ENCODE data around the gene DNTT. TPM values are rescaled to one million over a fixed set of nuclear protein-coding genes. Genes with fewer than 3 reads are reported as not detected.

DNTT gene
- total and polyA plus RNA-seq, 2 of the 13 experiments (the other 11 are each of a cell fraction or from before 2014, with no cell fraction given), result not detected

GRCh38 chr10:96283351-96283750 is 20.9 kb upstream of the DNTT start (continued):
- TF ChIP-seq ZBTB43 (CRISPR knock-in tag; conservative IDR thresholded peaks at IDR 0.05) (no peak), ZNF879 (CRISPR knock-in tag; IDR thresholded peaks at IDR 0.05) (no peak)

GRCh38 chr10:96283756-96284155 is 20.5 kb upstream of the DNTT start:
- no peaks in the 10 kb centered on the region for H4K20me1 ChIP-seq (ENCODE audit: insufficient read depth, low read length)
- FAIRE-seq (no peak), ATAC-seq (no peak), DNase-seq (ENCODE audit: low spot score) (no peak)
- H3K27ac ChIP-seq (ENCODE audit: extremely low read length, insufficient read depth, low read length), result no peak overlapping the region
- no peaks in the 10 kb centered on the region; a peak in 1 of 5 replicates for H3K27me3 ChIP-seq (ENCODE audit: control insufficient read depth in 1 of 2, insufficient read depth in 2 of 2, low read length in 2 of 2)
- H3K9ac ChIP-seq (ENCODE audit: insufficient read depth, low read depth, low read length), result no peak overlapping the region
- BruUV-seq (replicated peaks), result no TSS peak
- no peaks in the 10 kb centered on the region for H3K36me3 ChIP-seq (replicated peaks in 1 of 2; ENCODE audit: control insufficient read depth in 1 of 2, insufficient read depth in 2 of 2, low read length in 2 of 2)
- no peak overlapping the region for H2AFZ ChIP-seq (ENCODE audit: low read length)
- ChIA-PET POLR2A (no interaction called here), CTCF (ENCODE audit: low intra/inter-chr PET ratio, low total read pairs) (no interaction called here)
- WGBS (ENCODE audit: low lambda C conversion rate), result 37% methylated on average over 6 of the region's 6 CpGs
- intact Hi-C loops (cut with micrococcal nuclease; ENCODE audit: unreplicated experiment), result no loop called here
- H3K79me2 ChIP-seq (ENCODE audit: insufficient read depth, low read length), result no peaks in the 10 kb centered on the region
- in situ Hi-C loops (cut with HindIII; ENCODE audit: extremely low pct_ligation_motif_present, low pct_unique_long_range_greater_than_20kb), result no loop called here
- H3K4me3 ChIP-seq (replicated peaks in 1 of 3; ENCODE audit: insufficient read depth in 1 of 3, low read depth in 2 of 3, low read length in 3 of 3), result no peak overlapping the region
- no peaks in the 10 kb centered on the region for H3K9me3 ChIP-seq (ENCODE audit: low read length)
- peaks cover 11% of the 10 kb centered on the region for H3K4me1 ChIP-seq (ENCODE audit: insufficient read depth, low read length)
- H3K4me2 ChIP-seq (ENCODE audit: low read depth, low read length), result no peak overlapping the region
- TF ChIP-seq ZNF512 (CRISPR knock-in tag; IDR thresholded peaks at IDR 0.05) (no peak), ZNF687 (CRISPR knock-in tag; IDR thresholded peaks at IDR 0.05) (no peak), ZNF75D (CRISPR knock-in tag; IDR thresholded peaks at IDR 0.05; ENCODE audit: borderline replicate concordance) (no peak), THAP11 (CRISPR knock-in tag; IDR thresholded peaks at IDR 0.05) (no peak), ATM (IDR thresholded peaks at IDR 0.05; ENCODE audit: borderline replicate concordance) (no peak), TRIM22 (IDR thresholded peaks at IDR 0.05) (no peak), TIGD3 (CRISPR knock-in tag; IDR thresholded peaks at IDR 0.05; ENCODE audit: borderline replicate concordance) (no peak), CC2D1A (CRISPR knock-in tag; IDR thresholded peaks at IDR 0.05) (no peak), TFDP1 (CRISPR knock-in tag; IDR thresholded peaks at IDR 0.05; ENCODE audit: borderline replicate concordance) (no peak)
